NCI-H345 treated with DMSO at 0.1 percent for 48 hours (cell line): ENCODE results near the gene SUPT3H.

Source experiments
- DNase-seq: peaks from one replicate; lab custom pipeline; 2025; ENCODE audit not compliant: unreplicated experiment; lab: John Stamatoyannopoulos, UW

Gene SUPT3H

GRCh38 chr6:45021676-45022075 is 356.1 kb downstream of the SUPT3H start:
- no peak for DNase-seq

- no peak for DNase-seq
Measured at GRCh38 chr6:45012687-45013086, 365.0 kb downstream of the SUPT3H start.

GRCh38 chr6:45009576-45009975 is 368.2 kb downstream of the SUPT3H start:
- DNase-seq = no peak

- DNase-seq = no peak
Measured at GRCh38 chr6:45006893-45007292, 370.8 kb downstream of the SUPT3H start.

GRCh38 chr6:45003961-45004360 is 373.8 kb downstream of the SUPT3H start:
- no peak for DNase-seq

- DNase-seq = no peak
Measured at GRCh38 chr6:45003387-45003786, 374.3 kb downstream of the SUPT3H start.

- DNase-seq = no peak
Measured at GRCh38 chr6:45002390-45003105, 375.2 kb downstream of the SUPT3H start.

- no peak for DNase-seq
Measured at GRCh38 chr6:45001663-45002062, 376.1 kb downstream of the SUPT3H start.

GRCh38 chr6:45000833-45001232 is 376.9 kb downstream of the SUPT3H start:
- DNase-seq = no peak

GRCh38 chr6:44999066-44999465 is 378.7 kb downstream of the SUPT3H start:
- DNase-seq = no peak

GRCh38 chr6:44995486-44996132 is 382.1 kb downstream of the SUPT3H start:
- DNase-seq = no peak

GRCh38 chr6:44989391-44989790 is 388.3 kb downstream of the SUPT3H start:
- no peak for DNase-seq

- DNase-seq = no peak
Measured at GRCh38 chr6:44985006-44985405, 392.7 kb downstream of the SUPT3H start.

- DNase-seq = no peak
Measured at GRCh38 chr6:44983467-44984365, 394.0 kb downstream of the SUPT3H start.

- no peak for DNase-seq
Measured at GRCh38 chr6:44980841-44981240, 396.9 kb downstream of the SUPT3H start.

GRCh38 chr6:44976677-44977641 is 400.8 kb downstream of the SUPT3H start:
- DNase-seq = no peak

- no peak for DNase-seq
Measured at GRCh38 chr6:44974511-44974910, 403.2 kb downstream of the SUPT3H start.

- no peak for DNase-seq
Measured at GRCh38 chr6:44972709-44973108, 405.0 kb downstream of the SUPT3H start.

GRCh38 chr6:44969446-44970185 is 408.1 kb downstream of the SUPT3H start:
- no peak for DNase-seq

- no peak for DNase-seq
Measured at GRCh38 chr6:44967481-44967880, 410.3 kb downstream of the SUPT3H start.
